HG03097 (cell line): ENCODE measurements around the gene NUP37.
A peak's percentile ranks its signal among the peaks of the same experiment; 100 is the strongest.
"Not testable (repeated sequence)": the region's sequence is repeated elsewhere in the genome, so short reads cannot be mapped to it uniquely, and the experiment has no call there.

ENCODE experiments used
- ATAC-seq: cut with Tn5 transposase; IDR thresholded peaks from one replicate; pipeline ENCODE4 v1.9.1; 2021; ENCODE audit not compliant: unreplicated experiment, low FRiP score

NUP37 gene

DNA sequence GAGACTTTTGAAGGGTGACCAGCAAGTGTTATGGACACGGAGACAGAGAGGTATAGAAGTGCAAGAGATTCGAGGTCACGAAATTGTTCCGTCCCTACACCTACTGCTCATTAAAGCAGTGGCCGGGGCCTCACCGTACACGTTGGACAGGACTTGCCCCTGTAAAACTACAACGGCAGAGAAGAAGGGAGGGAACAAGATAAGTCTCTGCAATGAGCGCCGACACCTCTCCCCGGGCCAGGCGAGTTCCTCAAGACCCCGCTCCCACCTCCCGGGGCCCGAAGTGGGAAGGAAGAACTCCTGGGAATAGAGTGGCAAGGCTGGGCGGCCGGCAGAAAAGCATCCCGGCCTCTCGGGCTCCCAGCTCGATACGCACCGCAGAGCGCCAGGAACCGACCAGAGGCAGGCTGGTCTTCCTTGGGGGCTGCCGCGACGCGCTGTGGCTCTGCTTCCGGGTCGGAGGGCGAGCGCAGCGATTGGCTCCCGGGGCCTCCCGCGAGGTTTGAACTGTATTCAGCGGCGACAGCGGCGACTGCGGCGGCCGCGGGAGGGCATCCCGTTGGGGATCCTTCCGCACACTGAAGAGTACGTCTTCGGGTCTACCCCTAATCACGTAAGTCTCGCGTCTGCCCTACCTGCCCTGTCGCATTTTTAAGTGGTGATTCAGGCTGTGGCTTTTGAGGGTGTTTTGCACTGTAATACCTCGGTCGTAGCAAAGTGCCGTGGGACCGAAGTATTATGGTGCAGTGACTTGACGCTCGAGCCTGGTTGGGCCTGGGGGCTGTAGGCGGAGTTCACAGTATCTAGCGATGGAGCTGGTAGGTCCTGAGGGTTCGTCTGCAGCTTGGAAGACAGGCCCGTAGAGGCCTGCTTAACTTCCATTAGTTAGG lies at the start of gene NUP37, which contains the start of gene PARPBP:
Gene NUP37, minus strand, starts transcription at position 441 of the 890 bp plus-strand sequence. CDS start 1,596 bp downstream, outside the sequence.
Gene PARPBP, plus strand, starts transcription at position 510 of the 890 bp plus-strand sequence. CDS start 3,706 bp downstream, outside the sequence.
- peak; percentile 95 for ATAC-seq

GRCh38 chr12:102167821-102168604 lies 48.1 kb upstream of the NUP37 start:
- ATAC-seq, result no peak

GRCh38 chr12:102163383-102163782 lies 43.5 kb upstream of the NUP37 start:
- no peak for ATAC-seq

DNA sequence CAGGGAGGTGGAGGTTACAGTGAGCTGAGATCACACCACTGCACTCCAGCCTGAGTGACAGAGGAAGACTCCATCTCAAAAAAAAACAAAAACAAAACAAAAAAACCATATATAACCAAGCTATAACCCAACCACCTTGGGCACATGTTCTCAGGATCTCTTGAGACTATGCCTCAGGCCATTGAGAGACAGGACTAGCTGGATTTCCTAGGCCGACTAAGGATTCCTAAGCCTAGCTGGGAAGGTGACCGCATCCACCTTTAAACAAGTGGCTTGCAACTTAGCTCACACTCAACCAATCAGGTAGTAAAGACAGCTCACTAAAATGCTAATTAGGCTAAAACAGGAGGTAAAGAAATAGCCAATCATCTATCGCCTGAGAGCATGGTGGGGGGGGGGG lies 35.3 kb upstream of the NUP37 start:
- not testable (repeated sequence) for ATAC-seq

DNA sequence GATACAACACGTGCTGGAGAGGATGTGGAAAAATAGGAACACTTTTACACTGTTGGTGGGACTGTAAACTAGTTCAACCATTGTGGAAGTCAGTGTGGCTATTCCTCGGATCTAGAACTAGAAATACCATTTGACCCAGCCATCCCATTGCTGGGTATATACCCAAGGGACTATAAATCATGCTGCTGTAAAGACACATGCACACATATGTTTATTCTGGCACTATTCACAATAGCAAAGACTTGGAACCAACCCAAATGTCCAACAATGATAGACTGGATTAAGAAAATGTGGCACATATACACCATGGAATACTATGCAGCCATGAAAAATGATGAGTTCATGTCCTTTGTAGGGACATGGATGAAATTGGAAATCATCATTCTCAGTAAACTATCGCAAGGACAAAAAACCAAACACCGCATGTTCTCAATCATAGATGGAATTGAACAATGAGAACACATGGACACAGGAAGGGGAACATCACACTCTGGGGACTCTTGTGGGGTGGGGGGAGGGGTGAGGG lies 27.2 kb upstream of the NUP37 start:
- not testable (repeated sequence) for ATAC-seq

GRCh38 chr12:102144221-102144620 lies 24.3 kb upstream of the NUP37 start:
- ATAC-seq, result no peak

GRCh38 chr12:102142866-102143373 lies 23.0 kb upstream of the NUP37 start:
- not testable (repeated sequence) for ATAC-seq

- ATAC-seq, result not testable (repeated sequence)
Measured at GRCh38 chr12:102137619-102138018, 17.7 kb upstream of the NUP37 start.

DNA sequence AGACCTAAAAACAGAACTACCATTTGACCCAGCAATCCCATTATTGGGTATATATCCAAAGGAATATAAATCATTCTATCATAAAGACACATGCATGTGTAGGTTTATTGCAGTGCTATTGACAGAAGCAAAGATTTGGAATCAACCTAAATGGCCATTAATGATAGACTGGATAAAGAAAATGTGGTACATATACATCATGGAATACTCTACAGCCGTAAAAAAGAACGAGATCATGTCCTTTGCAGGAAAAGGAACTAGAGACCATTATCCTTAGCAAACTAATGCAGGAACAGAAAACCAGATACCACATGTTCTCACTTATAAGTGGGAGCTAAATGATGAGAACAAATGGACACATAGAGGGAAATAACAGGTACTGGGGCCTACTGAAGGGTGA lies 11.5 kb upstream of the NUP37 start:
- ATAC-seq, result not testable (repeated sequence)

DNA sequence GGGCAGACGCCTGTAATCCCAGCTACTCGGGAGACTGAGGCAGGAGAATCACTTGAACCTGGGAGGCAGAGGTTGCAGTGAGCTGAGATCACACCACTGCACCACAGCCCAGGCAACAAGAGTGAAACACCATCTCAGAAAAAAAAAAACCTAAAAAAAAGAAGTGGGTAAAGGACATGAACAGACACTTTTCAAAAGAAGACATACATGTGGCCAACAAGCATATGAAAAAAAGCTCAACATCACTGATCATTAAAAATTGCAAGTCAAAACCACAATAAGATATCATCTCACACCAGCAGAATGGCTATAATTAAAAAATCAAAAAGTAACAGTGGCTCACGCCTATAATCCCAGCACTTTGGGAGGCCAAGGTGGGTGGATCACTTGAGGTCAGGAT lies 10.8 kb upstream of the NUP37 start:
- ATAC-seq, result not testable (repeated sequence)

DNA sequence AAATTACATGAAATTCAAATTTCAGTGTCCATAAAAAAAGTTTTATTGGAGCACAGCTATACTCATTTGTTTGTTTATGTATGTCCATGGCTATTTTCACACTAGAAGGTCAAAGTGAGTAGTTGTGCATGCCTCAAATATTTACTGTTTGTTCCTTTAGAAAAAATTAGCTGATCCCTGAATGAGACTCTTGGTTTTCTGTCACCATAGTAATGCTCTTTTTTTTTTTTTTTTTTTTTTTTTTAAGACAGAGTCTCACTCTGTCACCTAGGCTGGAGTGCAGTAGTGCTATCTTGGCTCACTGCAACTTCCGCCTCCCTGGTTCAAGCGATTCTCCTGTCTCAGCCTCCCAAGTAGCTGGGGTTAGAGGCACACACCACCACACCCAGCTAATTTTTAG lies 1.4 kb upstream of the NUP37 start:
- not testable (repeated sequence) for ATAC-seq

- no peak for ATAC-seq
Measured at GRCh38 chr12:102120886-102121285, 972 bp upstream of the NUP37 start.

- ATAC-seq, result no peak
Measured at GRCh38 chr12:102120564-102120873, 605 bp upstream of the NUP37 start.

DNA sequence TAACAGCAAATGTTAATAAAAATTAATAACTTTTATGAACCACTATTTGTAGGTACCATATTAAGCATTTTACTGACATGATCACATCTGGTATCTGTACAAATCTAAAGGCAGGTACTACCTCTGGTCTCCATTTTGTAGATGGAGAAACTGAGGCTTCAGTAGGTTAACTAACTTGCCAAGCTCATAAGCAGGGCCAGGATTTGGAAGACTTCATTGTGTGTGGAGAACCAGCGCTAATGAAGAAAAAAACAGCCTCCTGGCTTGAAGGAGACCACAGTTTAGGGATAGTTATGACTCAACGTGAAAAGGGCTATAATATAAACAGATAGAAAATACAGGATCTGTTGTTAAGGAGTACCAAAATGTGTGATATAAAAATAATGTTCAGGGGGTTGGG lies 1.0 kb downstream of the NUP37 start:
- ATAC-seq, result no peak

- ATAC-seq, result no peak
Measured at GRCh38 chr12:102116392-102116791, 3.5 kb downstream of the NUP37 start.

- no peak for ATAC-seq
Measured at GRCh38 chr12:102114212-102114611, 5.7 kb downstream of the NUP37 start.

- no peak for ATAC-seq
Measured at GRCh38 chr12:102110782-102111181, 9.1 kb downstream of the NUP37 start.

GRCh38 chr12:102107970-102108369 lies 11.9 kb downstream of the NUP37 start:
- ATAC-seq, result no peak

DNA sequence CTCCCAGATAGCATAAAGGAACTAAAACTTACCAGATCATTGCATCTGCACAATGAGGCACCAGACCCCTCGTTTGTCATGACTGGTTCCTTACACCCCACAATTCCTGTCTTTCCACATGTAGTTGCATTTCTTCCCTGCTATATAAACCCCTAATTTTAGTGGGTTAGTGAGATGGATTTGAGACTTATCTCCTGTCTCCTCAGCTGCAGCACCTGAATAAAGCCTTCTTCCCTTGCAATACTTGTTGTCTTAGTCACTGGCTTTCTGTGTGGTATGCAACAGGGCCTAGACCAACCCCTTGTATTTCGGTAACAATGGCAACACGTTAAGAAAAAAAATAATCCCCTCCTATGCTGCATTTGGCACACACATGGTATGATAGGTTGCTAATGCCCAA lies 13.0 kb downstream of the NUP37 start:
- no peak for ATAC-seq

DNA sequence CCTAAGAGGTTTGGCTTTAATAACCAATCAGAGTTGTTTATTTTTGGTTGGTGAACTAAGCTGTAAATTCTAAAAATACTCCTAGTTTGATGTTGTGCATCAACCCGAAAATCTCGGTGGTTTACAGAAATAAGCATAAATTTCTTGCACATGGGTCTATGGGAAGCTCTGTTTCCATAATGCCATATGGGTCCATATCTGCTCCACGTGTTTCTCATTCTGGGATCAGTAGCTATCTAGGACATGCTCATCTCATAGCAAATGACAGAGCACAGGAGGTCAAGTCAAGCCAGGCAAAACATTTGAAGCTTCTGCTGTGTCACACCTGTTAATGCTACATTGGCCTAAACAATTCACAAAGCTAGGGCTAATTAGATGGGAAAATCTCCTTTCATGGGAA lies 23.1 kb downstream of the NUP37 start:
- ATAC-seq, result no peak

GRCh38 chr12:102095677-102096263 lies 24.1 kb downstream of the NUP37 start:
- no peak for ATAC-seq
